HL-60 (cell line): ENCODE results near the gene ATP6V1E1.

Experiments
- DNase-seq, 2 experiments: peaks; one replicate each; pipeline ENCODE4 v3.0.0-alpha.2; 2010 to 2020; ENCODE audit warnings: low read depth in 1 of 2, low spot score in 1 of 2
- H3K27ac ChIP-seq: fragments of 250-450 bp; sonication (Bioruptor Pico); replicated peaks from 2 replicates; pipeline ENCODE4 v1.5.1; 2020; ENCODE audit warnings: mild to moderate bottlenecking, moderate library complexity
- H3K27me3 ChIP-seq: fragments of 250-450 bp; sonication (Bioruptor Pico); 2 replicates; pipeline ENCODE4 v1.5.1; 2021; ENCODE audit warnings: mild to moderate bottlenecking, moderate library complexity; ENCODE audit not compliant: insufficient read depth, poor library complexity, severe bottlenecking
- H3K4me3 ChIP-seq: replicated peaks from 2 replicates; pipeline ENCODE4 v1.5.1; 2011; ENCODE audit warnings: mild to moderate bottlenecking, control low read depth, low read length; ENCODE audit not compliant: insufficient read depth
- CTCF ChIP-seq: IDR thresholded peaks from one replicate; pipeline ENCODE4 v1.5.1; 2011; ENCODE audit warnings: low read length, control low read depth, inconsistent platforms; ENCODE audit not compliant: insufficient read depth
- GABPA ChIP-seq: IDR thresholded peaks from 2 replicates; pipeline ENCODE4 v1.6.1; 2012; ENCODE audit warnings: low read depth
- POLR2AphosphoS5 ChIP-seq: IDR thresholded peaks from 2 replicates; pipeline ENCODE4 v1.6.1; 2012; ENCODE audit warnings: low read depth
- REST ChIP-seq: IDR thresholded peaks from 2 replicates; pipeline ENCODE4 v1.6.1; 2012; ENCODE audit warnings: low read depth; ENCODE audit not compliant: insufficient replicate concordance
- SPI1 ChIP-seq: IDR thresholded peaks from 2 replicates; pipeline ENCODE4 v1.6.1; 2012; ENCODE audit warnings: low read depth, mild to moderate bottlenecking, borderline replicate concordance

The ATP6V1E1 gene

GRCh38 chr22:17592201-17592600 lies 36.3 kb downstream of the ATP6V1E1 start:
- H3K27me3 ChIP-seq = no peaks in the 10 kb centered on the region
- no peak overlapping the region for H3K4me3 ChIP-seq
- TF ChIP-seq CTCF (no peak), POLR2AphosphoS5 (no peak), REST (no peak), GABPA (no peak), SPI1 (no peak)
- H3K27ac ChIP-seq = no peak overlapping the region
- no peak for DNase-seq

- H3K4me3 ChIP-seq = no peak overlapping the region
- TF ChIP-seq GABPA = no peak
- TF ChIP-seq POLR2AphosphoS5 = no peak; the same call in 1 of the 2 replicates
- no peak for TF ChIP-seq SPI1
- no peak for TF ChIP-seq CTCF
- TF ChIP-seq REST = no peak
- no peak for DNase-seq
- no peak overlapping the region for H3K27ac ChIP-seq
- H3K27me3 ChIP-seq = no peaks in the 10 kb centered on the region
These were observed 38.0 kb downstream of the ATP6V1E1 start for GRCh38 chr22:17590586-17590985.

GRCh38 chr22:17589810-17590375 lies 38.7 kb downstream of the ATP6V1E1 start:
- no peak for TF ChIP-seq GABPA
- TF ChIP-seq CTCF = no peak
- no peak for TF ChIP-seq POLR2AphosphoS5
- TF ChIP-seq REST = no peak
- TF ChIP-seq SPI1 = no peak
- no peak for DNase-seq
- H3K27me3 ChIP-seq = no peaks in the 10 kb centered on the region
- H3K27ac ChIP-seq = no peak overlapping the region
- H3K4me3 ChIP-seq = no peak overlapping the region
